ENCODE results near the gene TMEM184C. TPM values are rescaled to one million over a fixed set of nuclear protein-coding genes. Genes with fewer than 3 reads are reported as not detected.

Gene TMEM184C
- total RNA-seq, 1 donor from 2014 or later = 27.9 TPM

DNA sequence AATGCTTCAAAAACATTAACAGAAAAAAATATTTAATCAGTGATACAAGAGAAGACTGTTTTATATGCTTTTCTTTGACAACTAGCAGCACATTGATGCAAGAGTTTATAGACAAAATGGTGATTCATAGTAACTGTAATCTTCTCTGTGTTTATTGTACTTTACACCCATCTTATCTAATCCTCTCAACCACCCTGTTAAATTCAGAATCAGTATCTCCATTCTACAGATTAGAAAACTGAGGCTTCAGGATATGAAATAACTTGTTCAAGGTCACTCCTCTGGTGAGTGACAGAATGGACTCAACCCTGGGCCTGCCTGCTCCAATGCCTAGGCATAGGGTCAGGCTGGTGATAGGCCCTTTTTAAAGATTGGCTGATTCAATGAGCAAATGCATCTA, 26.1 kb upstream of the TMEM184C start:
- no peak for DNase-seq
- no peak for ATAC-seq (ENCODE audit: low read depth)
- TF ChIP-seq, protein P1, sequence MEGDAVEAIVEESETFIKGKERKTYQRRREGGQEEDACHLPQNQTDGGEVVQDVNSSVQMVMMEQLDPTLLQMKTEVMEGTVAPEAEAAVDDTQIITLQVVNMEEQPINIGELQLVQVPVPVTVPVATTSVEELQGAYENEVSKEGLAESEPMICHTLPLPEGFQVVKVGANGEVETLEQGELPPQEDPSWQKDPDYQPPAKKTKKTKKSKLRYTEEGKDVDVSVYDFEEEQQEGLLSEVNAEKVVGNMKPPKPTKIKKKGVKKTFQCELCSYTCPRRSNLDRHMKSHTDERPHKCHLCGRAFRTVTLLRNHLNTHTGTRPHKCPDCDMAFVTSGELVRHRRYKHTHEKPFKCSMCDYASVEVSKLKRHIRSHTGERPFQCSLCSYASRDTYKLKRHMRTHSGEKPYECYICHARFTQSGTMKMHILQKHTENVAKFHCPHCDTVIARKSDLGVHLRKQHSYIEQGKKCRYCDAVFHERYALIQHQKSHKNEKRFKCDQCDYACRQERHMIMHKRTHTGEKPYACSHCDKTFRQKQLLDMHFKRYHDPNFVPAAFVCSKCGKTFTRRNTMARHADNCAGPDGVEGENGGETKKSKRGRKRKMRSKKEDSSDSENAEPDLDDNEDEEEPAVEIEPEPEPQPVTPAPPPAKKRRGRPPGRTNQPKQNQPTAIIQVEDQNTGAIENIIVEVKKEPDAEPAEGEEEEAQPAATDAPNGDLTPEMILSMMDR (IDR thresholded peaks at IDR 0.05) = no peak
- Mint-ChIP-seq H3K4me3 (no peak overlapping the region), H3K9me3 (no peaks in the 10 kb centered on the region), H3K27ac (no peak overlapping the region), H3K4me1 (no peaks in the 10 kb centered on the region), H3K27me3 (peaks cover 16% of the 10 kb centered on the region), H3K36me3 (ENCODE audit: low read depth) (no peaks in the 10 kb centered on the region)
- intact Hi-C loops (cut with micrococcal nuclease) = loop anchor here (2.0 to 5.0 kb wide), 4 partner anchors 72 to 1249 kb away; no protein-coding TSS in a partner anchor
- CTCF ChIA-PET = no interaction called here
- POLR2A ChIA-PET = no interaction called here

DNA sequence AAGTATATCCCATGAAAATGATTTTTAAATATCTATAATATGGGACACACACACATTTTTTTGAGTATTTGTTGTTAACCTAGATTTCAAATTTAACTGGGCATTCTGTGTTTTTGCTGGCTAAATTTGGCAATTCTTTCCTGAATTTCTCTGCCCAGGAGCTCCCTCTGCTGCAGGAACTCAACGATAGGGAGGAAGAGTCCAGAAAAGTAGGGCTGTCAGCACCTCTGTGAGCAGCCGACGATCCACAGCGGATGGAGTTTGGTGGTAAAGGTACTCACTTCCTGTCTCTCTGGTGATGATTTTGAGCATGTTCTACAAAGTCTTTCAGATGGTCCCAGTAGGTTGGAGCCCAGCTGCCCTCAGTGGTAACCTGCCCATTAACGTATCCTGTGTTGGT, 23.1 kb upstream of the TMEM184C start:
- ChIA-PET CTCF (interaction anchor here (0.6 kb wide), 1 partner anchor 1708 kb away, joined by 3 read pairs; no protein-coding TSS in a partner anchor), POLR2A (no interaction called here)
- DNase-seq (no peak), ATAC-seq (ENCODE audit: low read depth) (no peak)
- H3K27ac Mint-ChIP-seq = no peak overlapping the region
- intact Hi-C loops (cut with micrococcal nuclease) = loop anchor here (5.0 kb wide), 2 partner anchors 273 to 1252 kb away; no protein-coding TSS in a partner anchor
- H3K4me3 Mint-ChIP-seq = no peak overlapping the region
- H3K4me1 Mint-ChIP-seq = no peaks in the 10 kb centered on the region
- no peaks in the 10 kb centered on the region for H3K36me3 Mint-ChIP-seq (ENCODE audit: low read depth)
- peaks cover 15% of the 10 kb centered on the region for H3K27me3 Mint-ChIP-seq
- TF ChIP-seq, protein P1 (IDR thresholded peaks at IDR 0.05) = no peak
- H3K9me3 Mint-ChIP-seq = no peaks in the 10 kb centered on the region

DNA sequence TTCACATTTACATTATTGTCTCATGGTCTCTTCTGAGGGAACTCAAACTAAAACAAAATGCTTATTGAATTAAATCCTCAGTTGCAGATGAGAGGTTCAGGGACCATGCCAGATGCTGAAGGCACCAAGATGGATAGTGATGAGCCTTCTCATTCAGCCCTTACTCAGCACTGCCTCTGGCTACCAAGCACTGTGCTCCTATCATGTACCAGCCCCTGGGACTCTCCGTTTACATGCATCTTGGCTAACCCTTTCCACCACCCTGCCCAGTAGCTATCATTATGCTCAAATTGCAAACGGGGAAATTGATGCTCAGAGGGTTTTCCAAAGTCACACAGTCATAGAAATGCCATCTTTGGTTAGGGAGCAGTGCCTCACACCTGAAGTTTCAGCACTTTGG, 22.6 kb upstream of the TMEM184C start:
- ChIA-PET CTCF (interaction anchor here (0.6 kb wide), 1 partner anchor 1707 kb away, joined by 3 read pairs; no protein-coding TSS in a partner anchor), POLR2A (no interaction called here)
- Mint-ChIP-seq H3K36me3 (ENCODE audit: low read depth) (no peaks in the 10 kb centered on the region), H3K27me3 (peaks cover 15% of the 10 kb centered on the region), H3K27ac (no peak overlapping the region), H3K9me3 (no peaks in the 10 kb centered on the region), H3K4me1 (no peaks in the 10 kb centered on the region), H3K4me3 (no peak overlapping the region)
- no peak for ATAC-seq (ENCODE audit: low read depth)
- TF ChIP-seq, protein P1 (IDR thresholded peaks at IDR 0.05) = no peak
- no peak for DNase-seq
- intact Hi-C loops (cut with micrococcal nuclease) = loop anchor here (5.0 kb wide), 2 partner anchors 273 to 1252 kb away; no protein-coding TSS in a partner anchor

DNA sequence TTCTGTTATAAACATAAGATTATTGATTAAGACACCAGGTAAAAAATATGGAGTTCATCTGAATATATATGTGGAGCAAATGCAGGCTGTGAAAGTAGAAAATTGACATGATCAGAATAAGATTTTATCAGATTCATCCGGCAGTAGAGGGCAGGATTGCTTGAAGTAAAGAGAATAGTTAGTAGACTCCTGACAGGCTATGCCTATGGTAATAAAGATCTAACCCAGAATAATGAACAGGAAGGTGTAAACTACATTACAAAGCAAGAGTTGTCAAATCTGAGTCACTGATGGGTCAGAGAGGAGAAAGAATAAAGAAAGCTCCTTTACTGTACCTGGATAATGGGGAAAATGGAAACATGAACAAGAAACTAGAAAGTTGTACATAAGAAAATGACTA, 20.8 kb upstream of the TMEM184C start:
- ATAC-seq (ENCODE audit: low read depth) (no peak), DNase-seq (no peak)
- TF ChIP-seq, protein P1 (IDR thresholded peaks at IDR 0.05) = no peak
- Mint-ChIP-seq H3K27me3 (peaks cover 9% of the 10 kb centered on the region), H3K4me3 (no peak overlapping the region), H3K9me3 (no peaks in the 10 kb centered on the region), H3K27ac (no peak overlapping the region), H3K36me3 (ENCODE audit: low read depth) (no peaks in the 10 kb centered on the region), H3K4me1 (no peaks in the 10 kb centered on the region)
- CTCF ChIA-PET = no interaction called here
- intact Hi-C loops (cut with micrococcal nuclease) = no loop called here
- POLR2A ChIA-PET = no interaction called here

DNA sequence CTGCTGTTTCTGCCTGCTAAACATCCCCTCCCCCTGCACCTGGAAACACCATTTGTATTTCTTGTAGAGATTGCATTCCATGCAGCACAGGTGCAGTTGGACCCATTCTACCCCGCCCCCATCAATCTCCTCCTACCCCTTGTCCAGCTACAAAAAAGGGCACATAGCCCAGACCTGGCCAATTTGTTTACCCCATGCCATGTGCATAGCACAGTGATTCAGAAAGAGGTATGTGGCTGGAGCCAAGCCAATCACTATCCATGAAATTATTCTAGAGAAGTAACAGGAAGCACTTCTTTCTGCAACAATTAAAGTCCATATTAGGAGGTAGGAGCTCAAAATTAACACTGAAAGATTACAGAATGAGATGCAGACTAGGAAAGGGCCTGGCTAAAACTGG, 20.2 kb upstream of the TMEM184C start:
- DNase-seq (no peak), ATAC-seq (ENCODE audit: low read depth) (no peak)
- Mint-ChIP-seq H3K27ac (no peak overlapping the region), H3K4me3 (no peak overlapping the region), H3K36me3 (ENCODE audit: low read depth) (no peaks in the 10 kb centered on the region), H3K9me3 (no peaks in the 10 kb centered on the region), H3K27me3 (peaks cover 7% of the 10 kb centered on the region), H3K4me1 (no peaks in the 10 kb centered on the region)
- CTCF ChIA-PET = no interaction called here
- POLR2A ChIA-PET = no interaction called here
- TF ChIP-seq, protein P1 (IDR thresholded peaks at IDR 0.05) = no peak
- intact Hi-C loops (cut with micrococcal nuclease) = no loop called here
